Natural killer cell (primary cell): ENCODE measurements around the gene NT5C. TPM values are rescaled to one million over a fixed set of nuclear protein-coding genes. Genes with fewer than 3 reads are reported as not detected.
A peak's percentile ranks its signal among the peaks of the same experiment; 100 is the strongest.

ENCODE experiments used
- ATAC-seq, 3 donors: fragments of 150-1000 bp in 2 of 3; fragments of 200-7000 bp in 1 of 3; cut with Tn5 transposase; 1 replicate in 1 of 3; 2 replicates in 2 of 3; pipeline ENCODE4 v1.10.0; 2021; ENCODE audit warnings: mild to moderate bottlenecking in 2 of 3, moderate library complexity in 2 of 3
- DNase-seq, 2 donors: peaks; one replicate each; pipeline versions ENCODE4 v3.0.0 to v3.0.0-alpha.2; 2013 to 2021; ENCODE audit warnings: mixed read lengths in 1 of 2
- H3K27ac ChIP-seq: one replicate; pipeline ENCODE4 v1.5.1; 2013; ENCODE audit warnings: mild to moderate bottlenecking, low read length
- H3K27me3 ChIP-seq: one replicate; pipeline ENCODE4 v1.6.1; 2013; ENCODE audit warnings: low read length; ENCODE audit not compliant: control insufficient read depth, insufficient read depth
- H3K36me3 ChIP-seq: one replicate; pipeline ENCODE4 v1.6.1; 2013; ENCODE audit warnings: low read length; ENCODE audit not compliant: control insufficient read depth, insufficient read depth
- H3K4me1 ChIP-seq: one replicate; pipeline ENCODE4 v1.6.1; 2013; ENCODE audit warnings: low read length; ENCODE audit not compliant: control insufficient read depth, insufficient read depth
- H3K4me3 ChIP-seq: one replicate; pipeline ENCODE4 v1.5.1; 2013; ENCODE audit warnings: low read length
- H3K9me3 ChIP-seq: one replicate; pipeline ENCODE4 v1.6.1; 2013; ENCODE audit warnings: low read length; ENCODE audit not compliant: control insufficient read depth, insufficient read depth
- H3K27ac Mint-ChIP-seq, 2 donors: one replicate each; pipeline ENCODE4 v1.8.0; 2022; ENCODE audit warnings: mild to moderate bottlenecking in 2 of 2, mixed read lengths in 2 of 2, moderate library complexity in 1 of 2
- H3K27me3 Mint-ChIP-seq, 2 donors: one replicate each; pipeline ENCODE4 v1.8.0; 2022; ENCODE audit warnings: low read depth in 2 of 2, mixed read lengths in 2 of 2
- H3K36me3 Mint-ChIP-seq: one replicate; pipeline ENCODE4 v1.8.0; 2022; ENCODE audit warnings: mixed read lengths
- H3K4me1 Mint-ChIP-seq, 2 donors: one replicate each; pipeline ENCODE4 v1.8.0; 2022; ENCODE audit warnings: mixed read lengths in 2 of 2
- H3K4me3 Mint-ChIP-seq: one replicate; pipeline ENCODE4 v1.8.0; 2022; ENCODE audit warnings: mild to moderate bottlenecking, moderate library complexity, mixed read lengths
- H3K9me3 Mint-ChIP-seq, 2 donors: one replicate each; pipeline ENCODE4 v1.8.0; 2022; ENCODE audit warnings: mixed read lengths in 2 of 2
- WGBS: methylation state at CpG from one replicate; pipeline ENCODE4 v1.1.7; 2013; ENCODE audit warnings: missing lambda C conversion rate; ENCODE audit not compliant: insufficient coverage; 5-methylcytosine and 5-hydroxymethylcytosine counted together
- intact Hi-C: fragments of 100-400 bp; cut with micrococcal nuclease; formaldehyde crosslinking; loops from one replicate; pipeline ENCODE4 v1.14.2; 2022
- total RNA-seq, 4 donors: library from RNA; stranded (reverse); fragments of 120-200 nt in 1 of 4; gene quantifications; one replicate each; pipeline versions ENCODE4 v1.2.3 to v1.2.4, GENCODE V29; 2013 to 2022
- TF ChIP-seq, protein P1 (sequence below): fragments of 200-600 bp; IDR thresholded peaks from one replicate; pipeline ENCODE4 v1.8.0; 2022; ENCODE audit warnings: antibody characterized with exemption

Gene NT5C
- total RNA-seq, 3 donors from 2014 or later (not counting 1 experiment from before 2014, with no cell fraction given): 58.1 to 67.4 (median 61.2) TPM

DNA sequence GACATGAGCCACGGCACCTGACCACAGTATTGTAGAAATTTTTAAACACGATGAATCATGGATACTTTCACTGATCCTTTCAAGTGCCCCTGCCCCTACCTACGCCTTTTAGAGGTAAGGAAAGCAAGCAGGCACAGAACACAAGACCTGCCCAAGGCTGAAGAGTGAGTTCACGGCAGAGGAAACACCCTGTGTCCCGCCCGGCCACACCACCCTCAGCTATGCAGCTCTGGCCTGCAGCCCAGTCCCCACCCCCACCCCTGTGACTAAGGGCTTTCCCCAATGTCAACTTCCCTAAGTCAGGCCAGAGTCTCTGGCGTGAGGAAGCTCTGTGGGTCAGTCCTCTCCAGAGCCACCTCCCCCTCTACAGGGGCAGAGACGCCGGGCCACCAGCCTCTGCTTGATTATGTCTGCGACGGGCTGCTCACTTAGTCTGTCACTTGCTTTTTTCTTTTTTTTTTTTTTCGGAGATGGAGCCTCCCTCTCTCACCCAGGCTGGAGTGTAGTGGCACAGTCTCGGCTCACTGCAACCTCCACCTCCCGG, 35.4 kb downstream of the NT5C start:
- intact Hi-C loops: no loop called here
- no peak overlapping the region for H3K27ac ChIP-seq
- H3K36me3 ChIP-seq: no peaks in the 10 kb centered on the region
- ATAC-seq (peak; percentile 31 to 81 (median 43)), DNase-seq (no peak)
- Mint-ChIP-seq H3K4me3 (no peak overlapping the region), H3K27ac (no peak overlapping the region), H3K9me3 (no peaks in the 10 kb centered on the region), H3K4me1 (peaks cover 0 to 16% of the 10 kb centered on the region in 2 donors), H3K36me3 (no peaks in the 10 kb centered on the region), H3K27me3 (no peaks in the 10 kb centered on the region)
- TF ChIP-seq, protein P1, sequence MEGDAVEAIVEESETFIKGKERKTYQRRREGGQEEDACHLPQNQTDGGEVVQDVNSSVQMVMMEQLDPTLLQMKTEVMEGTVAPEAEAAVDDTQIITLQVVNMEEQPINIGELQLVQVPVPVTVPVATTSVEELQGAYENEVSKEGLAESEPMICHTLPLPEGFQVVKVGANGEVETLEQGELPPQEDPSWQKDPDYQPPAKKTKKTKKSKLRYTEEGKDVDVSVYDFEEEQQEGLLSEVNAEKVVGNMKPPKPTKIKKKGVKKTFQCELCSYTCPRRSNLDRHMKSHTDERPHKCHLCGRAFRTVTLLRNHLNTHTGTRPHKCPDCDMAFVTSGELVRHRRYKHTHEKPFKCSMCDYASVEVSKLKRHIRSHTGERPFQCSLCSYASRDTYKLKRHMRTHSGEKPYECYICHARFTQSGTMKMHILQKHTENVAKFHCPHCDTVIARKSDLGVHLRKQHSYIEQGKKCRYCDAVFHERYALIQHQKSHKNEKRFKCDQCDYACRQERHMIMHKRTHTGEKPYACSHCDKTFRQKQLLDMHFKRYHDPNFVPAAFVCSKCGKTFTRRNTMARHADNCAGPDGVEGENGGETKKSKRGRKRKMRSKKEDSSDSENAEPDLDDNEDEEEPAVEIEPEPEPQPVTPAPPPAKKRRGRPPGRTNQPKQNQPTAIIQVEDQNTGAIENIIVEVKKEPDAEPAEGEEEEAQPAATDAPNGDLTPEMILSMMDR: no peak
- H3K4me3 ChIP-seq: no peak overlapping the region
- 43% methylated on average over 14 of the region's 14 CpGs for WGBS
- no peaks in the 10 kb centered on the region for H3K9me3 ChIP-seq
- no peaks in the 10 kb centered on the region for H3K27me3 ChIP-seq
- peaks cover 4% of the 10 kb centered on the region for H3K4me1 ChIP-seq

- Mint-ChIP-seq H3K4me3 (no peak overlapping the region), H3K27ac (no peak overlapping the region), H3K4me1 (peaks cover 0 to 28% of the 10 kb centered on the region in 2 donors), H3K9me3 (no peaks in the 10 kb centered on the region), H3K36me3 (no peaks in the 10 kb centered on the region), H3K27me3 (no peaks in the 10 kb centered on the region)
- no peaks in the 10 kb centered on the region for H3K27me3 ChIP-seq
- WGBS: 94% methylated on average over 16 of the region's 16 CpGs
- H3K4me1 ChIP-seq: peaks cover 4% of the 10 kb centered on the region
- H3K9me3 ChIP-seq: no peaks in the 10 kb centered on the region
- H3K27ac ChIP-seq: no peak overlapping the region
- intact Hi-C loops: no loop called here
- TF ChIP-seq, protein P1: no peak
- no peak overlapping the region for H3K4me3 ChIP-seq
- no peaks in the 10 kb centered on the region for H3K36me3 ChIP-seq
- DNase-seq (no peak), ATAC-seq (no peak)
These were observed 36.6 kb downstream of the NT5C start for GRCh38 chr17:75094871-75095399.

- no peaks in the 10 kb centered on the region for H3K36me3 ChIP-seq
- ATAC-seq (no peak), DNase-seq (no peak)
- no peaks in the 10 kb centered on the region for H3K36me3 Mint-ChIP-seq
- intact Hi-C loops: no loop called here
- no peak overlapping the region for H3K27ac ChIP-seq
- H3K9me3 Mint-ChIP-seq: no peaks in the 10 kb centered on the region
- no peak overlapping the region for H3K4me3 ChIP-seq
- H3K27me3 Mint-ChIP-seq: no peaks in the 10 kb centered on the region
- no peaks in the 10 kb centered on the region for H3K27me3 ChIP-seq
- no peaks in the 10 kb centered on the region for H3K9me3 ChIP-seq
- peaks cover 10% of the 10 kb centered on the region for H3K4me1 ChIP-seq
- 96% methylated on average over 18 of the region's 18 CpGs for WGBS
- TF ChIP-seq, protein P1: no peak
- H3K4me1 Mint-ChIP-seq: peaks cover 0 to 29% of the 10 kb centered on the region in 2 donors
- H3K27ac Mint-ChIP-seq: no peak overlapping the region
- no peak overlapping the region for H3K4me3 Mint-ChIP-seq
These were observed 37.9 kb downstream of the NT5C start for GRCh38 chr17:75093548-75094158.
